Liver (tissue), 9 donors: ENCODE results near the gene C3orf20. TPM values are rescaled to one million over a fixed set of nuclear protein-coding genes. Genes with fewer than 3 reads are reported as not detected.

Experiments used
- DNase-seq: peaks from one replicate; pipeline ENCODE4 v3.0.0-alpha.2; 2017; ENCODE audit warnings: low spot score
- H3K27ac ChIP-seq, 2 donors: one replicate each; pipeline ENCODE4 v1.7.0; 2013; ENCODE audit warnings: inconsistent platforms in 2 of 2, low read length in 2 of 2, control low read depth in 1 of 2, low read depth in 1 of 2, mild to moderate bottlenecking in 1 of 2
- H3K27me3 ChIP-seq, 4 donors: one replicate each; pipeline versions ENCODE4 v1.6.1 to v1.7.0; 2013; ENCODE audit warnings: low read length in 3 of 4, inconsistent platforms in 1 of 4, mild to moderate bottlenecking in 1 of 4, moderate library complexity in 1 of 4; ENCODE audit not compliant: control insufficient read depth in 4 of 4, insufficient read depth in 4 of 4
- H3K36me3 ChIP-seq, 4 donors: one replicate each; pipeline versions ENCODE4 v1.6.1 to v1.7.0; 2013; ENCODE audit warnings: low read length in 3 of 4, mild to moderate bottlenecking in 3 of 4, low read depth in 1 of 4, moderate library complexity in 1 of 4; ENCODE audit not compliant: control insufficient read depth in 4 of 4, insufficient read depth in 3 of 4
- H3K4me1 ChIP-seq, 4 donors: one replicate each; pipeline versions ENCODE4 v1.6.1 to v1.7.0; 2013; ENCODE audit warnings: low read length in 3 of 4, mild to moderate bottlenecking in 3 of 4, moderate library complexity in 1 of 4; ENCODE audit not compliant: control insufficient read depth in 4 of 4, insufficient read depth in 4 of 4
- H3K4me3 ChIP-seq, 3 donors: one replicate each; pipeline versions ENCODE4 v1.6.1 to v1.7.0; 2013; ENCODE audit warnings: low read length in 3 of 3, control low read depth in 1 of 3, low read depth in 1 of 3, mild to moderate bottlenecking in 1 of 3
- H3K9ac ChIP-seq, 2 donors: one replicate each; pipeline ENCODE4 v1.7.0; 2013; ENCODE audit warnings: low read length in 2 of 2, mild to moderate bottlenecking in 2 of 2, moderate library complexity in 2 of 2, control low read depth in 1 of 2, low read depth in 1 of 2
- H3K9me3 ChIP-seq, 4 donors: one replicate each; pipeline versions ENCODE4 v1.6.1 to v1.7.0; 2013; ENCODE audit warnings: low read length in 3 of 4; ENCODE audit not compliant: control insufficient read depth in 4 of 4
- ATF3 ChIP-seq: IDR thresholded peaks from 2 replicates; pipeline ENCODE4 v1.6.1; 2016; ENCODE audit warnings: antibody characterized with exemption
- EGR1 ChIP-seq, 2 donors: IDR thresholded peaks; 2 replicates each; pipeline ENCODE4 v1.6.1; 2016 to 2018; ENCODE audit warnings: antibody characterized with exemption in 2 of 2, low read depth in 2 of 2
- FOXA1 ChIP-seq: IDR thresholded peaks from 2 replicates; pipeline ENCODE4 v1.6.1; 2016; ENCODE audit warnings: antibody characterized with exemption
- FOXA2 ChIP-seq: IDR thresholded peaks from 2 replicates; pipeline ENCODE4 v1.6.1; 2016; ENCODE audit warnings: antibody characterized with exemption
- GABPA ChIP-seq, 2 donors: IDR thresholded peaks in 1 of 2; conservative IDR thresholded peaks in 1 of 2; 2 replicates each; pipeline ENCODE4 v1.6.1; 2016; ENCODE audit warnings: antibody characterized with exemption in 2 of 2, mild to moderate bottlenecking in 1 of 2, moderate library complexity in 1 of 2
- HNF4A ChIP-seq, 2 donors: conservative IDR thresholded peaks; 2 replicates each; pipeline ENCODE4 v1.6.1; 2016; ENCODE audit warnings: antibody characterized with exemption in 2 of 2, mild to moderate bottlenecking in 2 of 2
- HNF4G ChIP-seq: IDR thresholded peaks from 2 replicates; pipeline ENCODE4 v1.6.1; 2016; ENCODE audit warnings: antibody characterized with exemption
- JUND ChIP-seq, 2 donors: IDR thresholded peaks; 2 replicates each; pipeline ENCODE4 v1.6.1; 2016; ENCODE audit warnings: antibody characterized with exemption in 2 of 2
- MAX ChIP-seq: IDR thresholded peaks from 2 replicates; pipeline ENCODE4 v1.6.1; 2016; ENCODE audit warnings: antibody characterized with exemption
- NR2F2 ChIP-seq: IDR thresholded peaks from 2 replicates; pipeline ENCODE4 v1.6.1; 2016; ENCODE audit warnings: antibody characterized with exemption
- RXRA ChIP-seq, 2 donors: IDR thresholded peaks; 2 replicates each; pipeline ENCODE4 v1.6.1; 2017 to 2018; ENCODE audit warnings: antibody characterized with exemption in 2 of 2, mild to moderate bottlenecking in 1 of 2
- SP1 ChIP-seq: IDR thresholded peaks from 2 replicates; pipeline ENCODE4 v1.6.1; 2018; ENCODE audit warnings: antibody characterized with exemption, mild to moderate bottlenecking
- TAF1 ChIP-seq: conservative IDR thresholded peaks from 2 replicates; pipeline ENCODE4 v1.6.1; 2016; ENCODE audit warnings: antibody characterized with exemption, mild to moderate bottlenecking
- YY1 ChIP-seq: IDR thresholded peaks from 2 replicates; pipeline ENCODE4 v1.6.1; 2016; ENCODE audit warnings: antibody characterized with exemption, mild to moderate bottlenecking
- ZBTB33 ChIP-seq: IDR thresholded peaks from 2 replicates; pipeline ENCODE4 v1.6.1; 2016; ENCODE audit warnings: antibody characterized with exemption
- WGBS: extraction: QIAGEN DNeasy Blood & Tissue Kit; methylation state at CpG from one replicate; pipeline ENCODE4 v1.1.7; 2013; 5-methylcytosine and 5-hydroxymethylcytosine counted together
- polyA plus RNA-seq, 2 donors: library from polyadenylated mRNA; stranded (reverse) in 1 of 2; unstranded in 1 of 2; fragments of 200-250 nt in 1 of 2; fragments of >200 nt in 1 of 2; fragmentation: Nextera tagmentation in 1 of 2; extraction: Ambion mirVana in 1 of 2; gene quantifications; one replicate each; pipeline versions ENCODE4 v1.2.1 to v1.2.3, GENCODE V29; 2013 to 2015
- total RNA-seq, 2 donors: library from RNA; depleted of rRNA; stranded (reverse); fragments of >200 nt; gene quantifications; one replicate each; pipeline ENCODE4 v1.2.3, GENCODE V29; 2014
- TF ChIP-seq, protein P1 (sequence below): IDR thresholded peaks from 2 replicates; pipeline ENCODE4 v1.6.1; 2016; ENCODE audit warnings: antibody characterized with exemption, mild to moderate bottlenecking
- TF ChIP-seq, protein P2 (sequence below): fragments of 150-350 bp; IDR thresholded peaks from 2 replicates; pipeline ENCODE4 v1.5.1; 2017; ENCODE audit warnings: improper control_type of control experiment, low read depth, low read length; ENCODE audit not compliant: missing input control
- donor health status: healthy.
- donor health status: healthy.
- donor health status: healthy.
- donor health status: healthy.
- donor health status: healthy.

C3orf20 gene
- total and polyA plus RNA-seq, 4 donors, result 0.05 to 0.08 TPM; not detected in 2

DNA sequence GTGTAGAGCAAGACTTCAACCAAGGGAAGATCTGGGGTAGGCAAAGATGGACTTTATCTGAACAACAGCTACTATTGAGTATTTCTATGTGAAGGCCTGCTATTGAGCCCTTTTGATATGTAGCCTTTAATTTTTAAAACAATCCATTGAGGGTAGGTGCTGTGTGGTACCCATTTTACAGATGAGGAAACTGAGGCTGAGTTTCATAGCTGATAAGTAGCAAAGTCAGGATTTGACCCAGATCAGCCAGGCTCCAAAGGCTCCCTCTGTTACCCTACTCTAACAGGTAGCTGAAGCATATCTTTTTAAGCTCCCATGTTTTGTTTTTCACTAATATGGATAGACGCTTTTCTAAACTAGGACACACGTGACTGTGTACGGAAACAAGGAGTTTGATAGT is 141.4 kb downstream of the C3orf20 start:
- TF ChIP-seq HNF4A (conservative IDR thresholded peaks at IDR 0.05) (no peak), NR2F2 (no peak), YY1 (no peak), EGR1 (IDR thresholded peaks at IDR 0.05; ENCODE audit: low read depth in 2 of 2) (no peak), JUND (IDR thresholded peaks at IDR 0.05) (no peak), GABPA (IDR thresholded peaks at IDR 0.05 in 1 of 2, conservative IDR thresholded peaks at IDR 0.05 in 1 of 2) (no peak), SP1 (no peak), HNF4G (no peak), FOXA2 (no peak), ATF3 (no peak), RXRA (IDR thresholded peaks at IDR 0.05) (no peak), TAF1 (no peak), ZBTB33 (no peak), FOXA1 (no peak), MAX (no peak)
- TF ChIP-seq, protein P1, sequence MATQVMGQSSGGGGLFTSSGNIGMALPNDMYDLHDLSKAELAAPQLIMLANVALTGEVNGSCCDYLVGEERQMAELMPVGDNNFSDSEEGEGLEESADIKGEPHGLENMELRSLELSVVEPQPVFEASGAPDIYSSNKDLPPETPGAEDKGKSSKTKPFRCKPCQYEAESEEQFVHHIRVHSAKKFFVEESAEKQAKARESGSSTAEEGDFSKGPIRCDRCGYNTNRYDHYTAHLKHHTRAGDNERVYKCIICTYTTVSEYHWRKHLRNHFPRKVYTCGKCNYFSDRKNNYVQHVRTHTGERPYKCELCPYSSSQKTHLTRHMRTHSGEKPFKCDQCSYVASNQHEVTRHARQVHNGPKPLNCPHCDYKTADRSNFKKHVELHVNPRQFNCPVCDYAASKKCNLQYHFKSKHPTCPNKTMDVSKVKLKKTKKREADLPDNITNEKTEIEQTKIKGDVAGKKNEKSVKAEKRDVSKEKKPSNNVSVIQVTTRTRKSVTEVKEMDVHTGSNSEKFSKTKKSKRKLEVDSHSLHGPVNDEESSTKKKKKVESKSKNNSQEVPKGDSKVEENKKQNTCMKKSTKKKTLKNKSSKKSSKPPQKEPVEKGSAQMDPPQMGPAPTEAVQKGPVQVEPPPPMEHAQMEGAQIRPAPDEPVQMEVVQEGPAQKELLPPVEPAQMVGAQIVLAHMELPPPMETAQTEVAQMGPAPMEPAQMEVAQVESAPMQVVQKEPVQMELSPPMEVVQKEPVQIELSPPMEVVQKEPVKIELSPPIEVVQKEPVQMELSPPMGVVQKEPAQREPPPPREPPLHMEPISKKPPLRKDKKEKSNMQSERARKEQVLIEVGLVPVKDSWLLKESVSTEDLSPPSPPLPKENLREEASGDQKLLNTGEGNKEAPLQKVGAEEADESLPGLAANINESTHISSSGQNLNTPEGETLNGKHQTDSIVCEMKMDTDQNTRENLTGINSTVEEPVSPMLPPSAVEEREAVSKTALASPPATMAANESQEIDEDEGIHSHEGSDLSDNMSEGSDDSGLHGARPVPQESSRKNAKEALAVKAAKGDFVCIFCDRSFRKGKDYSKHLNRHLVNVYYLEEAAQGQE, result no peak
- TF ChIP-seq, protein P2, sequence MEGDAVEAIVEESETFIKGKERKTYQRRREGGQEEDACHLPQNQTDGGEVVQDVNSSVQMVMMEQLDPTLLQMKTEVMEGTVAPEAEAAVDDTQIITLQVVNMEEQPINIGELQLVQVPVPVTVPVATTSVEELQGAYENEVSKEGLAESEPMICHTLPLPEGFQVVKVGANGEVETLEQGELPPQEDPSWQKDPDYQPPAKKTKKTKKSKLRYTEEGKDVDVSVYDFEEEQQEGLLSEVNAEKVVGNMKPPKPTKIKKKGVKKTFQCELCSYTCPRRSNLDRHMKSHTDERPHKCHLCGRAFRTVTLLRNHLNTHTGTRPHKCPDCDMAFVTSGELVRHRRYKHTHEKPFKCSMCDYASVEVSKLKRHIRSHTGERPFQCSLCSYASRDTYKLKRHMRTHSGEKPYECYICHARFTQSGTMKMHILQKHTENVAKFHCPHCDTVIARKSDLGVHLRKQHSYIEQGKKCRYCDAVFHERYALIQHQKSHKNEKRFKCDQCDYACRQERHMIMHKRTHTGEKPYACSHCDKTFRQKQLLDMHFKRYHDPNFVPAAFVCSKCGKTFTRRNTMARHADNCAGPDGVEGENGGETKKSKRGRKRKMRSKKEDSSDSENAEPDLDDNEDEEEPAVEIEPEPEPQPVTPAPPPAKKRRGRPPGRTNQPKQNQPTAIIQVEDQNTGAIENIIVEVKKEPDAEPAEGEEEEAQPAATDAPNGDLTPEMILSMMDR, result no peak
- no peak overlapping the region for H3K27ac ChIP-seq
- 91% methylated on average over 3 of the region's 3 CpGs for WGBS
- DNase-seq, result no peak
- H3K4me1 ChIP-seq, result peaks cover 0 to 7% (median 1%) of the 10 kb centered on the region in 4 donors
- no peak overlapping the region for H3K4me3 ChIP-seq
- H3K27me3 ChIP-seq, result no peaks in the 10 kb centered on the region
- no peaks in the 10 kb centered on the region for H3K36me3 ChIP-seq
- no peaks in the 10 kb centered on the region for H3K9me3 ChIP-seq
- no peak overlapping the region for H3K9ac ChIP-seq
